ENCODE data around the gene VGLL4. TPM values are rescaled to one million over a fixed set of nuclear protein-coding genes. Genes with fewer than 3 reads are reported as not detected.

VGLL4 gene
- total RNA-seq, 1 experiment from 2014 or later, result 43.0 TPM

- TF ChIP-seq FOXP4 (CRISPR knock-in tag; IDR thresholded peaks at IDR 0.05) (no peak), TP53 (CRISPR knock-in tag; IDR thresholded peaks at IDR 0.05) (no peak), TEAD1 (CRISPR knock-in tag; IDR thresholded peaks at IDR 0.05) (no peak), EMX1 (CRISPR knock-in tag; IDR thresholded peaks at IDR 0.05) (no peak), AR (CRISPR knock-in tag; IDR thresholded peaks at IDR 0.05) (no peak), MYBL2 (CRISPR knock-in tag; IDR thresholded peaks at IDR 0.05) (no peak)
These were observed 85.7 kb downstream of the VGLL4 start (continued) for GRCh38 chr3:11558002-11558401.

- no peak for ATAC-seq
These were observed 86.7 kb downstream of the VGLL4 start for GRCh38 chr3:11556851-11557644.

GRCh38 chr3:11555881-11556633 is 87.7 kb downstream of the VGLL4 start:
- Mint-ChIP-seq H3K4me3 (no peak overlapping the region), H3K9me3 (no peaks in the 10 kb centered on the region; the same call in 1 of the 2 replicates), H3K27me3 (ENCODE audit: low read depth) (no peaks in the 10 kb centered on the region), H3K36me3 (peaks cover 14% of the 10 kb centered on the region; the same call in 1 of the 2 replicates), H3K27ac (peak overlapping the region; percentile 68), H3K4me1 (peaks cover 3% of the 10 kb centered on the region)
- ATAC-seq, result no peak
- ChIA-PET POLR2A (no interaction called here), CTCF (interaction anchor here (0.9 to 1.3 kb wide), 2 partner anchors 10 to 11 kb away, joined by 3 to 6 read pairs; no protein-coding TSS in a partner anchor)
- DNase-seq (ENCODE audit: low spot score), result no peak
- no peak for TF ChIP-seq MYBL2 (CRISPR knock-in tag; IDR thresholded peaks at IDR 0.05)
- no peak for TF ChIP-seq ETV6 (CRISPR knock-in tag; IDR thresholded peaks at IDR 0.05)
- TF ChIP-seq ERG (CRISPR knock-in tag; IDR thresholded peaks at IDR 0.05), result no peak
- no peak for TF ChIP-seq CTCF (IDR thresholded peaks at IDR 0.05)
- no peak for TF ChIP-seq ZNF396 (CRISPR knock-in tag; IDR thresholded peaks at IDR 0.05; ENCODE audit: borderline replicate concordance)
- TF ChIP-seq FOXP1 (CRISPR knock-in tag; IDR thresholded peaks at IDR 0.05; ENCODE audit: borderline replicate concordance), result no peak
- TF ChIP-seq MLX (CRISPR knock-in tag; IDR thresholded peaks at IDR 0.05), result no peak
- no peak for TF ChIP-seq AFF4 (CRISPR knock-in tag; IDR thresholded peaks at IDR 0.05; ENCODE audit: borderline replicate concordance)
- no peak for TF ChIP-seq ESRRA (CRISPR knock-in tag; IDR thresholded peaks at IDR 0.05; ENCODE audit: borderline replicate concordance)

More at GRCh38 chr3:11556851-11557644, 86.7 kb downstream of the VGLL4 start:
- DNase-seq (ENCODE audit: low spot score), result no peak
- no peak overlapping the region for H3K4me3 Mint-ChIP-seq
- H3K36me3 Mint-ChIP-seq, result peaks cover 14% of the 10 kb centered on the region; the same call in 1 of the 2 replicates
- ChIA-PET CTCF (interaction anchor here (0.6 kb wide), 1 partner anchor 78 kb away, joined by 3 read pairs; no protein-coding TSS in a partner anchor), POLR2A (interaction anchor here (0.7 kb wide), 1 partner anchor 45 kb away, joined by 3 read pairs; no protein-coding TSS in a partner anchor)
- H3K9me3 Mint-ChIP-seq, result no peaks in the 10 kb centered on the region; the same call in 1 of the 2 replicates
- no peaks in the 10 kb centered on the region for H3K27me3 Mint-ChIP-seq (ENCODE audit: low read depth)
- peaks cover 4% of the 10 kb centered on the region for H3K4me1 Mint-ChIP-seq
- peak overlapping the region; percentile 46; the same call in 1 of the 2 replicates for H3K27ac Mint-ChIP-seq
- TF ChIP-seq ATF3 (CRISPR knock-in tag; conservative IDR thresholded peaks at IDR 0.05), result no peak

Data from WTC11 (cell line).